SK-N-SH (cell line): Measurements from ENCODE around the gene PAEP. TPM values are rescaled to one million over a fixed set of nuclear protein-coding genes. Genes with fewer than 3 reads are reported as not detected.
A peak's percentile ranks its signal among the peaks of the same experiment; 100 is the strongest.

Experiments
- CTCF ChIA-PET: fragments of 300-600, 350-600 bp; formaldehyde crosslinking; extraction: SDS; loops from one replicate; lab custom pipeline; 2021; lab: Yijun Ruan, JAX
- POLR2A ChIA-PET: fragments of 350-600 bp; sonication (Branson Sonifier 250); formaldehyde crosslinking; extraction: SDS; loops from one replicate; lab custom pipeline; 2020; ENCODE audit warnings: antibody characterized with exemption, inconsistent platforms; lab: Yijun Ruan, JAX
- DNase-seq: peaks from one replicate; pipeline ENCODE4 v3.0.0; 2012
- H2AFZ ChIP-seq: fragments of 200-600 bp; sonication (generic); 2 replicates; pipeline ENCODE4 v1.8.1; 2016; ENCODE audit warnings: antibody characterized with exemption, mild to moderate bottlenecking, low read depth
- H3F3A ChIP-seq: fragments of 200-600 bp; sonication (generic); replicated peaks from 2 replicates; pipeline ENCODE3; 2016; ENCODE audit warnings: antibody characterized with exemption, mild to moderate bottlenecking; ENCODE audit not compliant: insufficient read depth
- H3K27ac ChIP-seq, 2 experiments: fragments of 200-500 bp in 1 of 2; fragments of 200-600 bp in 1 of 2; sonication (Bioruptor generic) in 1 of 2; sonication (generic), shearing (Covaris generic) in 1 of 2; 2 replicates each; pipeline versions ENCODE4 v1.5.1 to v1.6.1; 2014 to 2016; ENCODE audit warnings: low read depth in 2 of 2, inconsistent platforms in 1 of 2, low read length in 1 of 2, mild to moderate bottlenecking in 1 of 2, mixed read lengths in 1 of 2
- H3K27me3 ChIP-seq: fragments of 200-600 bp; sonication (generic), shearing (Covaris generic); 2 replicates; pipeline ENCODE4 v1.6.1; 2016; ENCODE audit warnings: mixed run types; ENCODE audit not compliant: insufficient read depth
- H3K36me3 ChIP-seq, 2 experiments: fragments of 200-500 bp in 1 of 2; fragments of 200-600 bp in 1 of 2; sonication (Bioruptor generic) in 1 of 2; sonication (generic) in 1 of 2; replicated peaks in 1 of 2; 2 replicates each; pipeline versions ENCODE3 to v1.5.1; 2014 to 2016; ENCODE audit warnings: low read length in 1 of 2, mild to moderate bottlenecking in 1 of 2; ENCODE audit not compliant: insufficient read depth in 2 of 2, control insufficient read depth in 1 of 2
- H3K4me1 ChIP-seq, 2 experiments: fragments of 200-500 bp in 1 of 2; fragments of 200-600 bp in 1 of 2; sonication (Bioruptor generic) in 1 of 2; sonication (generic), shearing (Covaris generic) in 1 of 2; 2 replicates each; pipeline versions ENCODE4 v1.5.1 to v1.6.1; 2014 to 2016; ENCODE audit warnings: low read depth in 1 of 2, low read length in 1 of 2, mixed run types in 1 of 2; ENCODE audit not compliant: insufficient read depth in 2 of 2, control insufficient read depth in 1 of 2
- H3K4me2 ChIP-seq: fragments of 200-600 bp; sonication (generic), shearing (Covaris generic); 2 replicates; pipeline ENCODE4 v1.6.1; 2017; ENCODE audit warnings: mixed run types
- H3K4me3 ChIP-seq, 2 experiments: fragments of 200-500 bp in 1 of 2; fragments of 200-600 bp in 1 of 2; sonication (Bioruptor generic) in 1 of 2; sonication (generic), shearing (Covaris generic) in 1 of 2; 2 replicates each; pipeline versions ENCODE4 v1.5.1 to v1.8.1; 2014 to 2016; ENCODE audit warnings: low read depth in 2 of 2, inconsistent platforms in 1 of 2, low read length in 1 of 2, mild to moderate bottlenecking in 1 of 2, mixed read lengths in 1 of 2, moderate library complexity in 1 of 2
- H3K79me2 ChIP-seq: fragments of 200-600 bp; sonication (generic); 2 replicates; pipeline ENCODE4 v1.8.1; 2017; ENCODE audit warnings: mild to moderate bottlenecking; ENCODE audit not compliant: insufficient read depth
- H3K9ac ChIP-seq: fragments of 200-600 bp; sonication (generic); 2 replicates; pipeline ENCODE4 v1.6.1; 2017; ENCODE audit warnings: mixed run types
- H3K9me2 ChIP-seq: fragments of 200-600 bp; sonication (generic); 2 replicates; pipeline ENCODE4 v1.6.1; 2017; ENCODE audit warnings: mixed run types
- H3K9me3 ChIP-seq: fragments of 200-600 bp; sonication (generic); 2 replicates; pipeline ENCODE4 v1.6.1; 2017; ENCODE audit warnings: mixed run types, mild to moderate bottlenecking, moderate library complexity
- H4K20me1 ChIP-seq: fragments of 200-600 bp; sonication (generic); 2 replicates; pipeline ENCODE4 v1.6.1; 2017; ENCODE audit warnings: mild to moderate bottlenecking, mixed run types; ENCODE audit not compliant: insufficient read depth
- CTCF ChIP-seq: fragments of 200-600 bp; sonication (generic); IDR thresholded peaks from 2 replicates; pipeline ENCODE4 v1.6.1; 2017; ENCODE audit warnings: antibody characterized with exemption, mild to moderate bottlenecking, moderate library complexity
- EZH2phosphoT487 ChIP-seq: fragments of 200-600 bp; sonication (generic); IDR thresholded peaks from 2 replicates; pipeline ENCODE4 v1.6.1; 2017; ENCODE audit warnings: low read depth, mixed run types, mild to moderate bottlenecking, antibody characterized with exemption, moderate library complexity, borderline replicate concordance
- FOXJ3 ChIP-seq: sonication (generic); formaldehyde crosslinking; IDR thresholded peaks from 2 replicates; pipeline ENCODE4 v1.5.1; 2020; ENCODE audit warnings: mild to moderate bottlenecking, missing genetic modification reagents
- FOXM1 ChIP-seq: IDR thresholded peaks from 2 replicates; pipeline ENCODE4 v1.4.0; 2012; ENCODE audit warnings: low read depth, mild to moderate bottlenecking
- GATA2 ChIP-seq: sonication (generic); formaldehyde crosslinking; IDR thresholded peaks from 2 replicates; pipeline ENCODE4 v1.5.0; 2020; ENCODE audit warnings: mild to moderate bottlenecking, missing genetic modification reagents
- IRF3 ChIP-seq: fragments of 150-350 bp; IDR thresholded peaks from 2 replicates; pipeline ENCODE4 v1.6.1; 2016; ENCODE audit warnings: mild to moderate bottlenecking, low read depth, low read length
- JUND ChIP-seq: IDR thresholded peaks from 2 replicates; pipeline ENCODE4 v1.4.0; 2012
- MXI1 ChIP-seq: IDR thresholded peaks from 2 replicates; pipeline ENCODE4 v1.6.1; 2012; ENCODE audit warnings: mild to moderate bottlenecking, low read depth, low read length, improper control_type of control experiment
- NFIC ChIP-seq: IDR thresholded peaks from 2 replicates; pipeline ENCODE4 v1.4.0; 2012; ENCODE audit warnings: borderline replicate concordance
- NRF1 ChIP-seq: IDR thresholded peaks from 2 replicates; pipeline ENCODE4 v1.6.1; 2012; ENCODE audit warnings: low read depth, mild to moderate bottlenecking, low read length
- PBX3 ChIP-seq: IDR thresholded peaks from 2 replicates; pipeline ENCODE4; 2012
- RCOR1 ChIP-seq: fragments of 150-350 bp; IDR thresholded peaks from 2 replicates; pipeline ENCODE4 v1.6.1; 2017; ENCODE audit warnings: antibody characterized with exemption, low read length
- SIN3A ChIP-seq: IDR thresholded peaks from 2 replicates; pipeline ENCODE4 v1.6.1; 2012; ENCODE audit warnings: low read depth, mild to moderate bottlenecking, low read length, moderate library complexity, borderline replicate concordance
- SMC3 ChIP-seq: IDR thresholded peaks from 2 replicates; pipeline ENCODE4 v1.6.1; 2012; ENCODE audit warnings: low read depth, low read length, improper control_type of control experiment
- TCF12 ChIP-seq: IDR thresholded peaks from 2 replicates; pipeline ENCODE4 v1.4.0; 2012
- TEAD4 ChIP-seq: IDR thresholded peaks from 2 replicates; pipeline ENCODE4 v1.4.0; 2012; ENCODE audit warnings: mild to moderate bottlenecking, borderline replicate concordance; ENCODE audit not compliant: insufficient read depth
- USF2 ChIP-seq: fragments of 150-350 bp; IDR thresholded peaks from 2 replicates; pipeline ENCODE4 v1.6.1; 2017; ENCODE audit warnings: antibody characterized with exemption, low read length, low read depth, borderline replicate concordance
- YY1 ChIP-seq: IDR thresholded peaks from 2 replicates; pipeline ENCODE4 v1.4.0; 2012; ENCODE audit warnings: low read depth, mild to moderate bottlenecking
- ZBTB33 ChIP-seq: IDR thresholded peaks from 2 replicates; pipeline ENCODE4 v1.4.0; 2012; ENCODE audit warnings: low read depth, borderline replicate concordance
- WGBS: methylation state at CpG from one replicate; pipeline ENCODE4 v1.1.6; 2017; ENCODE audit warnings: low lambda C conversion rate; 5-methylcytosine and 5-hydroxymethylcytosine counted together
- polyA plus RNA-seq, 3 experiments: library from polyadenylated mRNA; depleted of rRNA; stranded (reverse); fragments of >200 nt; gene quantifications; 2 replicates each; pipeline ENCODE4 v1.2.3, GENCODE V29; 2012

Gene PAEP
- polyA plus RNA-seq, 1 of the 3 experiments (the other 2 are of a cell fraction), result 0.08 TPM

DNA sequence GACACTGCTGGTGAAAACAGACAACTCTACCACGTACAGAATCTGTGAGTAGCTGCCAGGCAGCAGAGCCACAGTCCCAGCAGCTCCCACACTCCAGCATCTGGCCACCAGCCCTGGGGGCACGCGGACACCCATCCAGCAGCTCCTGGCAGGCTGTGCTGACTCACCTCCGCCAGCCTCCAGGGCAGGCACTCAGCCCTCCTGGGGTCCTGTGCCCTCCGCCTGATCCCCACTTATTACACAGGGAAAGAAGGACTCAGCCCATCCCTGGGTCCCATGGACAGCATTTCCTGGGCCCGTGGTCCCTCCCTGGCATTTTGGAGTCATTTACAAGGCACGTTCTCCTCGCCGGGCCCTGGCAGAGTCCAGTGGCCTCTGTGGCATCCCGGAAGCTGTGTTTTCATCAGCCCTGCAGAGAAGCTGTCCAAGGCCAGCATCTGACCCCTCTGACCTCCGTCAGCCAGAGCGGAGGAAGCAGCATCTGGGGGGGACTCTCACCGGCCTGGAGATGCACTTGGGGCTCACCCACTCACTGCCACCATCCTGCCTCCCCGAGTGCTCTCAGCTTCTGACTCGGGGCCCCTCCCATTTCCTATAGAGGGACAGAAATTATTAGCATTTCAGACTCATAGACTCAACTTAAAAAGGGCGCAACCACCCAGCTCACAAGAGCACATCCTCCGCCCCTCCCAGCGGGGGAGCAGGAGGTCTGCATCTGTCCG, 21.6 kb downstream of the PAEP start:
- ChIA-PET POLR2A (no interaction called here), CTCF (interaction anchor here (0.9 to 1.0 kb wide), 2 partner anchors 20 to 78 kb away, joined by 3 to 5 read pairs; no protein-coding TSS in a partner anchor)
- TF ChIP-seq RCOR1 (no peak), NFIC (no peak), JUND (no peak), NRF1 (no peak), FOXJ3 (no peak), GATA2 (CRISPR knock-in tag) (no peak), PBX3 (no peak), SIN3A (no peak), EZH2phosphoT487 (no peak), TCF12 (no peak), MXI1 (no peak), ZBTB33 (no peak), CTCF (no peak), SMC3 (no peak), TEAD4 (no peak), FOXM1 (no peak), USF2 (no peak), IRF3 (no peak), YY1 (no peak)
- H3K9me2 ChIP-seq, result no peaks in the 10 kb centered on the region
- no peaks in the 10 kb centered on the region for H3K79me2 ChIP-seq
- H3K9me3 ChIP-seq, result no peaks in the 10 kb centered on the region
- H4K20me1 ChIP-seq, result no peaks in the 10 kb centered on the region
- WGBS, result 41% methylated on average over 11 of the region's 19 CpGs
- peak; percentile 65 for DNase-seq
- no peaks in the 10 kb centered on the region for H3K27me3 ChIP-seq
- no peaks in the 10 kb centered on the region for H3F3A ChIP-seq
- H2AFZ ChIP-seq, result no peak overlapping the region
- no peak overlapping the region for H3K9ac ChIP-seq
- no peak overlapping the region for H3K4me2 ChIP-seq
- no peaks in the 10 kb centered on the region; a peak in 1 of 4 replicates for H3K4me1 ChIP-seq
- no peak overlapping the region for H3K27ac ChIP-seq
- no peaks in the 10 kb centered on the region for H3K36me3 ChIP-seq
- no peak overlapping the region for H3K4me3 ChIP-seq
